ENCODE data around the gene CDH22.

CDH22 gene

GRCh38 chr20:46265539-46265938, 42.8 kb downstream of the CDH22 start:
- no peak for DNase-seq

GRCh38 chr20:46264391-46265266, 43.7 kb downstream of the CDH22 start:
- no peak for DNase-seq

- no peak for DNase-seq
Measured at GRCh38 chr20:46261456-46262253, 46.6 kb downstream of the CDH22 start.

GRCh38 chr20:46260936-46261454, 47.3 kb downstream of the CDH22 start:
- DNase-seq, result no peak

DNA sequence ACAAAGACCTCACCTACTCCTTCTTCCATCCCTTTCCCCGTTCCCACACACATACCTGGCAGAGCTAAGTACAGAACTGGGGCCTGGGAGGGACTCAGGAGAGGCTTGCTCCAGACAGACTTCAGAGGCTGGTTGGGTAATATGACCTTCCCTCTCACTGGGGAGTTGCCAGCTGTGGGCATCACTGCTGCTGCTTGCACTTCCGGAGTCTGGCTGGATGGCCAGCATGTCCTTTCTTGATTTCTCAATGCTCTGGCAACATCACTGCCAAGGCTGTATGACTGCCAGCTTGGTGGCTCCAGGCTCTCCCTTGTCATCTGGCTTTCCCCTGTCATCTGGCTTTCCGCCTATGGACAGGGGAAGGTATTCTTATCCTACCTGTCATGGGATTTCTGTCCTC, 47.8 kb downstream of the CDH22 start:
- DNase-seq, result no peak

GRCh38 chr20:46259260-46259859, 48.9 kb downstream of the CDH22 start:
- DNase-seq, result no peak

- DNase-seq, result no peak
Measured at GRCh38 chr20:46257887-46258286, 50.4 kb downstream of the CDH22 start.

- DNase-seq, result no peak
Measured at GRCh38 chr20:46256293-46256692, 52.0 kb downstream of the CDH22 start.

DNA sequence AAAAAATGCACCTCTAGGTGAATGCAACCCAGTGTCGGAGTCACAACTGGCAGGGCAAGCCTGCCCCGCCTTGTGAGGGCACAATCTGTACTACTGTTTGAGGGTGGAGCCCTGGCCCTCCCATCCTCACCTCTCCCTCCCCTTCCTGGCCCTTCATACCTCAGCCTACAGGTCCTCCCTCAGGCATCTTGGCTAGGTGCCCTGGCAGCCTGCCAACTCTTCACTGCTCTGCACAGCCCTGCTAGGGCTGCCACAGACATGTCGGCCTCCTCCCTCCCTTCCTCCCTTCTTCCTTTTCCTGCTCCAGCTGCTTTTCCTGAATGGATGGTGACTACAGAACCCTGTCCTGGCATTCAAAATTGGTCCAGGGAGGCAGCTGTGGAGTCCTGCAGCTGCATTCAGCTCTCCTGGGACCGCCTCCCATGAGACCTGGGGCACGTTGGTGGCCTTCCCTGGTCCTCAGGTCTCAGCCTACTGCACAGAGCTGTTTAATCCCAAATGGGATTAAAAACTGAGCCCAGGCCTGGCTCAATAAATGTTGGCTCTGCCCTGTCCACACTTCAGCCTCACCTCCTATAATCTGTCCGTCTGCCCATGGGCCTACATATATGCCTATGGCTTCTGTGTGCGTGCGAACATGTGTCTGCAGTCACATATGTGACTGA, 52.7 kb downstream of the CDH22 start:
- DNase-seq, result peak; percentile 17

DNA sequence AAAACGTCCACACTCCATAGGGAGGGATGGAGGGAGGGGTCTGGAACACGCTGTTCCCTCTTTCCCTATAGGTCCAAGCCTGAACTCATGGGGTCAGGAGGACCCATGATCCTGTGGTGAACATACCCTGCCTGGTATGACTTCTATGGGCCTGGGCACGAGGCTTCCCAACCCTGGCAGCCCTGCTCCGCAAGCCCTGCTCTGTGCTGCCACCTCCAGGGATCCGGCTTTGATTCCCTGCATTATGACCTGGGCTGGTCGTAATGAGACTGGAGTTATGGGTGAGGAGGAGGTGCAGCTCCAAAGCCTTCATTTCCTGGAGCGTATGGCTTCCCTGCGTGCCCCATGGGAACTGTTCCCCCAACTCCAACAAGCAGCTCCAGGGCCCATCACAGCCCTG, 54.9 kb downstream of the CDH22 start:
- DNase-seq, result peak; percentile 6

DNA sequence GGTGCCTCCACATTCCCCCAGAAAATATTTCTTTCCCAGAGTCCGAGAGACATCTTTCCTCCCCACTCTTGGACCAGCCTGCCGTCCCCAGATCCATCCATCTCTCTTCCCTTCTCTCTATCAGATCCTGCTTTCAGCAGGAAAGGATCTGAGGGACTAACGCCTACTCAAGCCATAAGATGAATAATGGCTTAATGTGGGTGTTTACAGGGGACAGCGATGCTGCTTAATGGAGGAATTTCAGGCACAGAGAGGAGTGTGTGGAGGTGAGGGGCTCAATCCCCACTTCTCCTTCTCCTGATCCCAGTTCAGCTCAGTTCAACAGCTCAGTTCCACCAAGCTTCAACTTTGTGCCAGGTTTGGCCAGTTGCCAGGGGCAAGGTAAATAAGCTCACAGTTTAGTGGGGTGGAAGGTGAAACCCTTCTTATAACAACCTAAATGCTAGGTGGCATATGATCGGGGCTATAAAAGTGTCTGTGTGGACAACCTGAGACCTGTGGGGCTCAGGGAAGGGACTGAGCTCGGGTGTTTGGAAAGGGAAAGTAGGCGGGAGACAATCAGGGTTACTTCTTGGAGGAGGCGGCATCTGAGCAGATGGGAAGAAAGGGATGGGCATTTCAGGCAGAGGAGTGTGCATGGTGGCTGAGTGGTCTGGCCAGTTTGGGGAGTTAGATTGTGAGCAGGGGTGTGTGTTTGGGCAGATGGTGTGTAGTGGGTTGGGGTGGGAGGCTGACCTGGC, 55.8 kb downstream of the CDH22 start:
- no peak for DNase-seq

DNA sequence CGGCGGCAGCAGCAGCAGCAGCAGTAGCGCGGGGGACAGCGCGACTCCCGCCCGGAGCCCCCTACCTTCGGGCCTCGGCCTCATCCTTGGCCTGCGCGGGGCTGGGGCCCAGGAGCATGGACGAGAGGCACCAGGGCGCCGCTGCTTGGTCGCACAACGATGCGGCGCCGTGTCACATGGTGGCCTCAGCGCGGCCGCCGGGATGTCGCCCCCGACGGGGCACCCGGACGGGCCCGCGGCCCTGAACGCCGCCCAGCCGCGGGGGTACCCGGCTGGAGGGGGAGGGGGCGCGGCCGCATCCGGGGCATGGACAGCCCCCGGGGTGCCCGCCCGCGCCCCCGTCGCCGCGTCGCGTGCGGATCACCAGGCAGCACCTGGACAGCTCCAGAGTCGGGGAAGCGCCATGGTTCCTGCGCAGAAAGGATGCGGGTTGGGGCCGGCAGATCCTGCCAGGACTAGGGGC, 57.1 kb downstream of the CDH22 start:
- DNase-seq, result no peak

- DNase-seq, result no peak
Measured at GRCh38 chr20:46250772-46251171, 57.5 kb downstream of the CDH22 start.

GRCh38 chr20:46249671-46250070, 58.6 kb downstream of the CDH22 start:
- DNase-seq, result no peak

- DNase-seq, result no peak
Measured at GRCh38 chr20:46246559-46246958, 61.7 kb downstream of the CDH22 start.

GRCh38 chr20:46243707-46244628, 64.3 kb downstream of the CDH22 start:
- DNase-seq, result no peak

- DNase-seq, result no peak
Measured at GRCh38 chr20:46242390-46242789, 65.9 kb downstream of the CDH22 start.

DNA sequence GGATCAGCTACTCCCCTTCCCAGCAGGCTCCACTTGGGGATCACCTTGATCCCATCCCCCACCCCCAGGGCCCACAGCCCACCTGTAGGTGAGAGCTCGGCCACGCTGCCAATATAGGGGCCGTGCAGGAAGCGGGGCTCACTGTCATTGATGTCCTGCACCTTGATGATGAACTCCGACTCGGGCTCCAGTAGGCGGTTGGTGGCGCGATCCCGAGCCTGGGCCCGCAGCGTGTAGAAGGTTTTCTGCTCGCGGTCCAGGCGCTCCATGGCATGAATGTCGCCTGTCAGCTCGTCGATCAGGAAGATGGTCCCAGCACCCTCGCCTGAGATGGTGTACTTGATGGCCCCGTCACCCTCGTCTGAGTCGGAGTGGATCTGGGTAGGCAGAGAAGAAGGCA, 67.4 kb downstream of the CDH22 start:
- DNase-seq, result no peak

- DNase-seq, result no peak
Measured at GRCh38 chr20:46240065-46240464, 68.2 kb downstream of the CDH22 start.

DNA sequence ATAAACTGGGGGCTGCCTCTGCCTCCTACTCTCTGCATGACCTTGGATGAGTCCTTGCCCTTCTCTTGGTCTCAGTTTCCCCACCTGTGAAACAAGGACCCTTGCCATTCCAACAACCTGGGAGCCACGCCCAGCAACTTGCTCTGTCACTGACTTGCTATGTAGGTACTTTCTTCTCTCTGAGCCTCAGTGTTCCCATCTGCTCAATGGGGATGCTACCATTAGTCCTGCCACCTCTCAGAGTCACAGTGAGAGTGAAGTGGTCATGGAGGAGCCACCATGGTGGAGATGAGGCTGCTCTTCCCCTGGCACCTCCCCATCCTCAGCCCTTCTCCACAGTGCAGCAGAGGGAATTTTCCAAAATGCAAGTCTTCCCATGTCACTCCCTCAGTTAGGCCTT, 70.6 kb downstream of the CDH22 start:
- DNase-seq, result no peak

DNA sequence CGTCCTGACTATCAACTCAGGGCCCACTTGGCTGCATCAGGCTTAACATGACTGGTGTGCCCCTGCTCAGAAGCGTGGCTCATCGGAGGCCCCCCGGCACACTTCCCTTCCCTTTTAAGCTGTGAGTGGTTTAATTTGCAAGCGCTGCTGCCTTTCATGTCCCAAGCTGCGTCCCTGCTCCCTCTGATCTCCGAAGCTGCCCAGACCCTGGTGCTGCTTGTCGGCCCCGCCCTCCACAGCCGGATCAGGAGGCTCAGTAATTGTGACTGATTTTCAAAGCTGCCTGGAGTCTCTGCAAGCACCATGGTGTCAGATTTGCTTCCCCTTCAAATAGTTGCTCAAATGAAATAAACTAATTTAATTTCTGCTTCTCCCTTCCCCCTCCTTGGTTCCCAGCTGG, 71.1 kb downstream of the CDH22 start:
- no peak for DNase-seq

All from OCI-M1 (cell line).